ENCODE results near the gene GP1BB. TPM values are rescaled to one million over a fixed set of nuclear protein-coding genes. Genes with fewer than 3 reads are reported as not detected.

The GP1BB gene
- total RNA-seq, 1 donor from 2014 or later = 5.7 TPM

DNA sequence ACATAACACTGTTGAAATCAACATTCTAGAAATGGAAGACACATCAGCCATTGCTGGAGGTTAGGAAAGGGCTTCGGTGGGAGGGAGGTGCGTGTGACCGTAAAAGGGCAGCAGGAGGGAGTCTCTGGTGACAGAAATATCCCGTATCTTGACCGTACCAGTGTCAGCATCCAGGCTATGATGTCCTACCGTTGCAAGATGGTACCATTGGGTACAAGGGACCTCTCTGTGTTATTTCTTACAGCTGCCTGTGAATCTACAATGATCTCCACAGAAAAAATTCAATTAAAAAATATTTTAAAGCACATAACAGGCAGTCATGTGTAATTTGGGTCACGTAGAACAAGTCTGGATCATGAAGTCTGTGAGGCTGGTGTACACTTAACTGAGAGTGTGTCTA is 36.4 kb upstream of the GP1BB start:
- peaks cover 13% of the 10 kb centered on the region for H3K9me3 Mint-ChIP-seq
- DNase-seq (ENCODE audit: low spot score in 2 of 2, unreplicated experiment in 2 of 2) = no peak
- H3K4me3 Mint-ChIP-seq = no peak overlapping the region
- H3K36me3 Mint-ChIP-seq = no peaks in the 10 kb centered on the region
- peaks cover 9% of the 10 kb centered on the region for H3K4me1 Mint-ChIP-seq
- no peak overlapping the region for H3K27ac Mint-ChIP-seq
- TF ChIP-seq, protein P1, sequence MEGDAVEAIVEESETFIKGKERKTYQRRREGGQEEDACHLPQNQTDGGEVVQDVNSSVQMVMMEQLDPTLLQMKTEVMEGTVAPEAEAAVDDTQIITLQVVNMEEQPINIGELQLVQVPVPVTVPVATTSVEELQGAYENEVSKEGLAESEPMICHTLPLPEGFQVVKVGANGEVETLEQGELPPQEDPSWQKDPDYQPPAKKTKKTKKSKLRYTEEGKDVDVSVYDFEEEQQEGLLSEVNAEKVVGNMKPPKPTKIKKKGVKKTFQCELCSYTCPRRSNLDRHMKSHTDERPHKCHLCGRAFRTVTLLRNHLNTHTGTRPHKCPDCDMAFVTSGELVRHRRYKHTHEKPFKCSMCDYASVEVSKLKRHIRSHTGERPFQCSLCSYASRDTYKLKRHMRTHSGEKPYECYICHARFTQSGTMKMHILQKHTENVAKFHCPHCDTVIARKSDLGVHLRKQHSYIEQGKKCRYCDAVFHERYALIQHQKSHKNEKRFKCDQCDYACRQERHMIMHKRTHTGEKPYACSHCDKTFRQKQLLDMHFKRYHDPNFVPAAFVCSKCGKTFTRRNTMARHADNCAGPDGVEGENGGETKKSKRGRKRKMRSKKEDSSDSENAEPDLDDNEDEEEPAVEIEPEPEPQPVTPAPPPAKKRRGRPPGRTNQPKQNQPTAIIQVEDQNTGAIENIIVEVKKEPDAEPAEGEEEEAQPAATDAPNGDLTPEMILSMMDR (IDR thresholded peaks at IDR 0.05; ENCODE audit: unreplicated experiment) = no peak
- H3K27me3 Mint-ChIP-seq (ENCODE audit: low read depth) = peaks cover 20% of the 10 kb centered on the region

DNA sequence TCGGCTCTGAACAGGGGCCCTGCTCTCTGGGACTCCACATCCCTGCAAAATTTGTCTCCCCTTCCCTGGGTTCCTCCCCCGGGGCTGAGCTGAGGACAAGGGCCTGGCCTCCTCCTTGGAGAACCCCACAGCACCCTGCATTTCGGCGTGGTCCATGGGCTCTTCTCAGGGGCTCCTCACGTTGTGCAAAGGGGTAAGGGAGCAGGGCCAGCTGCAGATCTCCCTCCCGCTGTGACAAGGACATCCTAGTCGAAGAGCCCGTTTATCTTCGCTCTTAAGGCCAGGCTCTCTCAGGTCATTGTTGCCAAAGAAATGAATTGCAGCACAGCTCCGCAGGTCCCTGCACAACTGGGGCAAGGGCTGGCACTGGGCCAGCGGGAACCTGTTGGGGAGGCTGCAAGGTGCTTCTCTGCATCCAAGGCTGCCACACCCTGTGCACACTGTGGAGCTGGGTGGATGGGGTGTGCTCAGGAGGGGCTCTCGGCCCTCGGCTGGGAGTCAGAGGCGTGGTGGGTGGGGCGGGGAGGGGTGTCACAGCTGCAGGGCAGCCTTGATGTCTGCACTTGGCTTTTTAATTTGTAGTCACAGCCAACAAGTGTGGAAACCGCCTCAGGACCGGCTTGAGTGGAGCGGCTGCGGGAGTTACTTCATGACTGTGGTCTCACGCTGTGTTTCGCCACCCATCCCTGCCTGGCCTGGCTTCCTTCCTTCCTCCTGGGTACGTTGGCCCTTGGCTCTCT is 35.6 kb upstream of the GP1BB start:
- DNase-seq (ENCODE audit: low spot score in 2 of 2, unreplicated experiment in 2 of 2) = no peak
- Mint-ChIP-seq H3K27me3 (ENCODE audit: low read depth) (peaks cover 20% of the 10 kb centered on the region), H3K36me3 (no peaks in the 10 kb centered on the region), H3K27ac (no peak overlapping the region), H3K4me3 (no peak overlapping the region), H3K4me1 (peaks cover 12% of the 10 kb centered on the region), H3K9me3 (peaks cover 13% of the 10 kb centered on the region)
- TF ChIP-seq, protein P1 (IDR thresholded peaks at IDR 0.05; ENCODE audit: unreplicated experiment) = no peak

DNA sequence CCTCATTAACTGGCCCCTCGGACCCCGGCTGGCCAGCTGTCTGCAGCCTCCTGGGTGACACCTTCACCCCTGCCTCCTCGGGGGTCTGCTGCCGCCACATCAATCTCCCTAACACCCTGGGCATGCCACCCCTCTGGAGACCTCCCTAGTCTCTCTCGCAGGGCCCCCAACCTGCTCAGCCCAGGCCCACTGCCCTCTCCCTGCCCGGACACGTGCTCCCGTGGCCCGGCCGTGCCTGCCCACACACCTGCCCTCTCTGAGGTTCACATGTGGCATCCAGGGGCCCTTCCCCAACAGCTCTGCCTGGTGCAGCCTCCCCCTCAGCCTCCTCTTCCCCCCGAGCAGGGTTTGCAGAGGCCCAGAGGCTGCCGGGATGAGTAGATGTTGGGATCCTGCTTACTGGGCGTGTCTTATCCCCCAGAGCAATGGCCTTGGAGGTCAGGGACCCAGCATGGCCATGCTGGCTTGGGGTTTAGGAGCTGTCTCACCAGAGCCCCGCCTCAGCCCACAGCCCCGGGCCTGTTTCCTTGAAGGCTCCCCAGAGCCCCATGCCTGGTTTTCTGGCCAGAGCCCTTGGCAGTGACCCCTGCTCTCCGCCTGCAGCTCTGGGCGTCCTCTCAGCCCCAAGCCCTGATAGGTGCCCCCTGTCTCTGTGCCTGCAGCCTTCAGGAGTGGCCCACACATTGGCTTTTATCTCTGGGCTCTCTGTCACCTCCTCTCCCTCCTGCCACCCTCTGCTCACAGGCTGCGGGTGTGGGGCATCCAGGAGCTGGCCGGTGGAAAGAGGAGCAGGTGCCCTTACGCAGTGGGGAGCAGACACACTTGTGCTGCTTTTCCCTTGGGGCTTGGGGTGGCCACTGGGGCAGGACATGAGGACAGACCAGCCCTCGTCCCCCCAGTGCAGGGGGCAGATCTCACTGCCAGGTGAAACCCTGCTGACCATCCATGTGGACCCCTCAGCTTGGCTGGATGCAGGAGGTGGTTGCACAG is 34.7 kb upstream of the GP1BB start:
- Mint-ChIP-seq H3K4me1 (peaks cover 12% of the 10 kb centered on the region), H3K27ac (no peak overlapping the region), H3K36me3 (no peaks in the 10 kb centered on the region), H3K9me3 (peaks cover 11% of the 10 kb centered on the region), H3K27me3 (ENCODE audit: low read depth) (peaks cover 17% of the 10 kb centered on the region), H3K4me3 (no peak overlapping the region)
- TF ChIP-seq, protein P1 (IDR thresholded peaks at IDR 0.05; ENCODE audit: unreplicated experiment) = no peak
- no peak for DNase-seq (ENCODE audit: low spot score in 2 of 2, unreplicated experiment in 2 of 2)

DNA sequence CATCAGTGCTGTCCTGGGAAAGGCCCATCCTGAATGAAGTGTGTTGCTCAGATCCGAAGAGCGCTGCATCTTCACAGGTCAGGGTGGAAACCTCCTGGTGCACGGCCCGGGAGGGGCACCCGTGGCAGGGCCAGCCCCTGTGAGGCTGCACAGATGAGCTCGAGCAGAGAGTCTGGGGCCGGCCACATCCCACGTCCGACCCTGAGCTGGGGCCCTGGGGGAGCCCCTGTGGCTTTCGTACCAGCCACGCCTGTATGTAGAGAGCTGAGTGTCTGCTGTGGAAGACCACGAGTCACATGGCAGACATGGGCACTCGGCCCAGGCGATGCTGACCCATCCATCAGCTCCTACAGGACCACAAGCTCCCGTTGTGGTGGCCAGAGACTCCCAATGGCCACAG is 33.9 kb upstream of the GP1BB start:
- no peak for DNase-seq (ENCODE audit: low spot score in 2 of 2, unreplicated experiment in 2 of 2)
- no peak overlapping the region for H3K4me3 Mint-ChIP-seq
- no peak overlapping the region for H3K27ac Mint-ChIP-seq
- peaks cover 12% of the 10 kb centered on the region for H3K4me1 Mint-ChIP-seq
- peaks cover 4% of the 10 kb centered on the region for H3K9me3 Mint-ChIP-seq
- H3K27me3 Mint-ChIP-seq (ENCODE audit: low read depth) = peaks cover 10% of the 10 kb centered on the region
- no peaks in the 10 kb centered on the region for H3K36me3 Mint-ChIP-seq
- TF ChIP-seq, protein P1 (IDR thresholded peaks at IDR 0.05; ENCODE audit: unreplicated experiment) = no peak

DNA sequence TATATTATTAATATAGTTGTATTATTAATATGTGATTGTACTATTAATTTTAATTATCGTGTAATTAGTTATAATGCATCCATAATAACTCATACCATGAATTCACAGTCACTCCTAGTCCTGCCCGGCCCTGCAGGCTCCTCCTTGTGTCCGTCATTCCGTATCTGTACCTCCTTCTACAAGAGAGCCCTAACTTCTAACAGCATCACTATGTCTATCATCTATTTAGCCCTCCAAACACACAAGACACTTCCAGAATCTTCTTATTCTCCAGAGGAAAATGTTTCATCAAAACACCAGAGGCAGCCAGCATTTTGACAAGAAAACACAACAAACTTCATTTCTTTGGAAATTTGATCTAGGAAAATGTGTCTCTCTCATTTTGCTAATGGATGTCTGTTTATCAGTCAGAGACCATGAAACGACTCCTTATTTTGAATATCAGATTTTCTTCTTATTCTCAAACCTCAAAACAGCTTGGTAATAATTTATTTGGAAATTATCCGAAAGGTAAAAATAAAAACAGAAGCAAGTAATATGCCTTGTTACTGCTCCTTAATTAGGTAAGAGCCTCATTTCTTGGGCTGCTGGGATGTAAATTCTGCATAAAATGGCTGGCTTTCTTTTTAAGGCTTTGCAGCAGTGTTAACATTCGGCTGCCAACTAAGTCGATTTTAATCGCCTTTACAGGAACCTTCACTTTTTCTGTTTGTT is 32.2 kb upstream of the GP1BB start:
- H3K9me3 Mint-ChIP-seq = peaks cover 2% of the 10 kb centered on the region
- H3K4me3 Mint-ChIP-seq = peak overlapping the region; percentile 56
- peaks cover 12% of the 10 kb centered on the region for H3K4me1 Mint-ChIP-seq
- H3K27ac Mint-ChIP-seq = no peak overlapping the region
- TF ChIP-seq, protein P1 (IDR thresholded peaks at IDR 0.05; ENCODE audit: unreplicated experiment) = no peak
- H3K27me3 Mint-ChIP-seq (ENCODE audit: low read depth) = peaks cover 7% of the 10 kb centered on the region
- no peaks in the 10 kb centered on the region for H3K36me3 Mint-ChIP-seq
- no peak for DNase-seq (ENCODE audit: low spot score in 2 of 2, unreplicated experiment in 2 of 2)

All from mesothelial cell of epicardium (in vitro differentiated cells).